ENCODE results near the gene EDN1.
A peak's percentile ranks its signal among the peaks of the same experiment; 100 is the strongest.

Gene EDN1

GRCh38 chr6:12291839-12292604 is 1.9 kb downstream of the EDN1 start:
- DNase-seq (ENCODE audit: low read depth), result no peak
- peak overlapping the region; percentile 27 for H3K4me3 ChIP-seq (ENCODE audit: low read depth, low read length)

- DNase-seq (ENCODE audit: low read depth), result no peak
- no peak overlapping the region for H3K4me3 ChIP-seq (ENCODE audit: low read depth, low read length)
These were observed 3.2 kb downstream of the EDN1 start for GRCh38 chr6:12293235-12293930.

GRCh38 chr6:12293931-12294807 is 4.0 kb downstream of the EDN1 start:
- H3K4me3 ChIP-seq (ENCODE audit: low read depth, low read length), result no peak overlapping the region
- DNase-seq (ENCODE audit: low read depth), result no peak

GRCh38 chr6:12294851-12295536 is 4.8 kb downstream of the EDN1 start:
- no peak overlapping the region for H3K4me3 ChIP-seq (ENCODE audit: low read depth, low read length)
- DNase-seq (ENCODE audit: low read depth), result no peak

- no peak overlapping the region for H3K4me3 ChIP-seq (ENCODE audit: low read depth, low read length)
- DNase-seq (ENCODE audit: low read depth), result no peak
These were observed 5.5 kb downstream of the EDN1 start for GRCh38 chr6:12295558-12296254.

GRCh38 chr6:12296255-12296573 is 6.1 kb downstream of the EDN1 start:
- no peak overlapping the region for H3K4me3 ChIP-seq (ENCODE audit: low read depth, low read length)
- DNase-seq (ENCODE audit: low read depth), result peak; percentile 57

- no peak for DNase-seq (ENCODE audit: low read depth)
- H3K4me3 ChIP-seq (ENCODE audit: low read depth, low read length), result no peak overlapping the region
These were observed 6.4 kb downstream of the EDN1 start for GRCh38 chr6:12296604-12297003.

- no peak overlapping the region for H3K4me3 ChIP-seq (ENCODE audit: low read depth, low read length)
- no peak for DNase-seq (ENCODE audit: low read depth)
These were observed 7.3 kb downstream of the EDN1 start for GRCh38 chr6:12297363-12298016.

- no peak overlapping the region for H3K4me3 ChIP-seq (ENCODE audit: low read depth, low read length)
- no peak for DNase-seq (ENCODE audit: low read depth)
These were observed 8.1 kb downstream of the EDN1 start for GRCh38 chr6:12298017-12298978.

- no peak overlapping the region for H3K4me3 ChIP-seq (ENCODE audit: low read depth, low read length)
- no peak for DNase-seq (ENCODE audit: low read depth)
These were observed 8.8 kb downstream of the EDN1 start for GRCh38 chr6:12298995-12299394.

- no peak for DNase-seq (ENCODE audit: low read depth)
- no peak overlapping the region for H3K4me3 ChIP-seq (ENCODE audit: low read depth, low read length)
These were observed 10.9 kb downstream of the EDN1 start for GRCh38 chr6:12301018-12301417.

- DNase-seq (ENCODE audit: low read depth), result no peak
- H3K4me3 ChIP-seq (ENCODE audit: low read depth, low read length), result no peak overlapping the region
These were observed 14.3 kb downstream of the EDN1 start for GRCh38 chr6:12304487-12304886.

GRCh38 chr6:12309070-12309469 is 18.9 kb downstream of the EDN1 start:
- DNase-seq (ENCODE audit: low read depth), result no peak
- H3K4me3 ChIP-seq (ENCODE audit: low read depth, low read length), result no peak overlapping the region

- H3K4me3 ChIP-seq (ENCODE audit: low read depth, low read length), result no peak overlapping the region
These were observed 20.9 kb downstream of the EDN1 start for GRCh38 chr6:12311106-12311505.

GRCh38 chr6:12312736-12313135 is 22.6 kb downstream of the EDN1 start:
- DNase-seq (ENCODE audit: low read depth), result no peak
- no peak overlapping the region for H3K4me3 ChIP-seq (ENCODE audit: low read depth, low read length)

More at GRCh38 chr6:12311106-12311505, 20.9 kb downstream of the EDN1 start:
- no peak for DNase-seq (ENCODE audit: low read depth)

- no peak for DNase-seq (ENCODE audit: low read depth)
- no peak overlapping the region for H3K4me3 ChIP-seq (ENCODE audit: low read depth, low read length)
These were observed 23.3 kb downstream of the EDN1 start for GRCh38 chr6:12313306-12313991.

GRCh38 chr6:12313992-12314589 is 23.9 kb downstream of the EDN1 start:
- no peak overlapping the region for H3K4me3 ChIP-seq (ENCODE audit: low read depth, low read length)
- DNase-seq (ENCODE audit: low read depth), result peak; percentile 32

All from skeletal muscle cell (primary cell).